Muscle layer of colon (tissue), 2 donors: ENCODE measurements around the gene LTA4H.

ENCODE experiments used
- H3K27ac ChIP-seq: one replicate; pipeline ENCODE4 v1.7.0; 2013; ENCODE audit warnings: low read depth, mild to moderate bottlenecking, low read length, moderate library complexity
- H3K27me3 ChIP-seq, 2 donors: one replicate each; pipeline ENCODE4 v1.7.0; 2013; ENCODE audit warnings: low read length in 2 of 2, mild to moderate bottlenecking in 2 of 2; ENCODE audit not compliant: insufficient read depth in 2 of 2, control insufficient read depth in 1 of 2
- H3K36me3 ChIP-seq: one replicate; pipeline ENCODE4 v1.7.0; 2013; ENCODE audit warnings: mild to moderate bottlenecking, low read length; ENCODE audit not compliant: insufficient read depth
- H3K4me1 ChIP-seq: one replicate; pipeline ENCODE4 v1.7.0; 2013; ENCODE audit warnings: mild to moderate bottlenecking, low read length; ENCODE audit not compliant: insufficient read depth
- H3K4me3 ChIP-seq, 2 donors: one replicate each; pipeline ENCODE4 v1.7.0; 2013; ENCODE audit warnings: low read length in 2 of 2, low read depth in 1 of 2, mild to moderate bottlenecking in 1 of 2, moderate library complexity in 1 of 2
- H3K9ac ChIP-seq: one replicate; pipeline ENCODE4 v1.7.0; 2013; ENCODE audit warnings: low read length
- H3K9me3 ChIP-seq: one replicate; pipeline ENCODE4 v1.7.0; 2013; ENCODE audit warnings: mild to moderate bottlenecking, low read length
- donor health status: abdominal sarcoma.
- donor health status: Adenocarcinoma of cecum.

Gene LTA4H

GRCh38 chr12:96026331-96026730 is 9.1 kb downstream of the LTA4H start:
- Histone ChIP-seq H3K4me3 (no peak overlapping the region), H3K9me3 (no peaks in the 10 kb centered on the region), H3K36me3 (peaks cover 44% of the 10 kb centered on the region), H3K9ac (no peak overlapping the region), H3K27ac (no peak overlapping the region), H3K27me3 (no peaks in the 10 kb centered on the region), H3K4me1 (no peaks in the 10 kb centered on the region)

GRCh38 chr12:96025518-96025917 is 9.9 kb downstream of the LTA4H start:
- Histone ChIP-seq H3K36me3 (peaks cover 46% of the 10 kb centered on the region), H3K9me3 (no peaks in the 10 kb centered on the region), H3K27ac (no peak overlapping the region), H3K9ac (no peak overlapping the region), H3K27me3 (no peaks in the 10 kb centered on the region), H3K4me3 (no peak overlapping the region), H3K4me1 (no peaks in the 10 kb centered on the region)

GRCh38 chr12:96020314-96021003 is 14.9 kb downstream of the LTA4H start:
- Histone ChIP-seq H3K9me3 (no peaks in the 10 kb centered on the region), H3K27ac (no peak overlapping the region)

GRCh38 chr12:96015672-96016071 is 19.7 kb downstream of the LTA4H start:
- H3K4me1 ChIP-seq = no peaks in the 10 kb centered on the region
- no peaks in the 10 kb centered on the region for H3K9me3 ChIP-seq
- peaks cover 58% of the 10 kb centered on the region for H3K36me3 ChIP-seq
- no peak overlapping the region for H3K4me3 ChIP-seq
- no peaks in the 10 kb centered on the region for H3K27me3 ChIP-seq
- H3K27ac ChIP-seq = no peak overlapping the region
- no peak overlapping the region for H3K9ac ChIP-seq

More at GRCh38 chr12:96020314-96021003, 14.9 kb downstream of the LTA4H start:
- Histone ChIP-seq H3K4me3 (no peak overlapping the region), H3K27me3 (no peaks in the 10 kb centered on the region), H3K36me3 (peaks cover 48% of the 10 kb centered on the region), H3K4me1 (no peaks in the 10 kb centered on the region), H3K9ac (no peak overlapping the region)

GRCh38 chr12:96014943-96015599 is 20.3 kb downstream of the LTA4H start:
- no peaks in the 10 kb centered on the region for H3K4me1 ChIP-seq
- H3K36me3 ChIP-seq = peaks cover 61% of the 10 kb centered on the region
- no peak overlapping the region for H3K4me3 ChIP-seq
- H3K27ac ChIP-seq = no peak overlapping the region
- H3K27me3 ChIP-seq = no peaks in the 10 kb centered on the region
- H3K9me3 ChIP-seq = no peaks in the 10 kb centered on the region
- no peak overlapping the region for H3K9ac ChIP-seq

GRCh38 chr12:96007729-96008128 is 27.7 kb downstream of the LTA4H start:
- Histone ChIP-seq H3K4me1 (no peaks in the 10 kb centered on the region), H3K36me3 (peaks cover 72% of the 10 kb centered on the region), H3K9ac (no peak overlapping the region), H3K27me3 (no peaks in the 10 kb centered on the region), H3K9me3 (no peaks in the 10 kb centered on the region), H3K4me3 (no peak overlapping the region), H3K27ac (no peak overlapping the region)

- no peak overlapping the region for H3K9ac ChIP-seq
- H3K27me3 ChIP-seq = no peaks in the 10 kb centered on the region
- H3K4me1 ChIP-seq = no peaks in the 10 kb centered on the region
- H3K27ac ChIP-seq = no peak overlapping the region
- H3K36me3 ChIP-seq = peaks cover 62% of the 10 kb centered on the region
- no peak overlapping the region for H3K4me3 ChIP-seq
- no peaks in the 10 kb centered on the region for H3K9me3 ChIP-seq
Measured at GRCh38 chr12:96006727-96007126, 28.7 kb downstream of the LTA4H start.

- Histone ChIP-seq H3K4me1 (no peaks in the 10 kb centered on the region), H3K9me3 (no peaks in the 10 kb centered on the region), H3K27ac (no peak overlapping the region), H3K9ac (no peak overlapping the region), H3K36me3 (peaks cover 25% of the 10 kb centered on the region), H3K27me3 (no peaks in the 10 kb centered on the region), H3K4me3 (no peak overlapping the region)
Measured at GRCh38 chr12:96000858-96001257, 34.5 kb downstream of the LTA4H start.

- H3K9me3 ChIP-seq = no peaks in the 10 kb centered on the region
- no peaks in the 10 kb centered on the region for H3K4me1 ChIP-seq
- peaks cover 12% of the 10 kb centered on the region for H3K36me3 ChIP-seq
- no peak overlapping the region for H3K9ac ChIP-seq
- H3K27me3 ChIP-seq = no peaks in the 10 kb centered on the region
- no peak overlapping the region for H3K4me3 ChIP-seq
- H3K27ac ChIP-seq = no peak overlapping the region
Measured at GRCh38 chr12:95999484-95999883, 35.9 kb downstream of the LTA4H start.

- H3K27me3 ChIP-seq = no peaks in the 10 kb centered on the region
- H3K27ac ChIP-seq = no peak overlapping the region
- H3K4me1 ChIP-seq = no peaks in the 10 kb centered on the region
- H3K9me3 ChIP-seq = no peaks in the 10 kb centered on the region
- H3K4me3 ChIP-seq = no peak overlapping the region
- no peak overlapping the region for H3K9ac ChIP-seq
- H3K36me3 ChIP-seq = peaks cover 6% of the 10 kb centered on the region
Measured at GRCh38 chr12:95998611-95999286, 36.6 kb downstream of the LTA4H start.

GRCh38 chr12:95997911-95998510 is 37.4 kb downstream of the LTA4H start:
- Histone ChIP-seq H3K36me3 (peaks cover 6% of the 10 kb centered on the region), H3K27me3 (no peaks in the 10 kb centered on the region), H3K9ac (no peak overlapping the region), H3K27ac (no peak overlapping the region), H3K9me3 (no peaks in the 10 kb centered on the region), H3K4me3 (no peak overlapping the region), H3K4me1 (no peaks in the 10 kb centered on the region)
